K562 (cell line): Measurements from ENCODE around the gene SMS.

Experiments used
- BRF1 ChIP-seq: IDR thresholded peaks from 3 replicates; pipeline ENCODE4 v1.6.1; 2011; ENCODE audit warnings: borderline replicate concordance, mild to moderate bottlenecking; ENCODE audit not compliant: insufficient read length; ENCODE audit errors: extremely low read depth
- EGR1 ChIP-seq: fragments of 450-650 bp; conservative IDR thresholded peaks from 2 replicates; pipeline ENCODE4 v1.6.1; 2017; ENCODE audit warnings: mild to moderate bottlenecking
- EP300 ChIP-seq: IDR thresholded peaks from 2 replicates; pipeline ENCODE4 v1.6.1; 2012; ENCODE audit warnings: low read length, improper control_type of control experiment
- EZH2 ChIP-seq: IDR thresholded peaks from 2 replicates; pipeline ENCODE4 v1.6.1; 2012; ENCODE audit warnings: low read depth, mild to moderate bottlenecking, inconsistent platforms, low read length, borderline replicate concordance
- HDAC2 ChIP-seq: fragments of 450-650 bp; IDR thresholded peaks from 2 replicates; pipeline ENCODE4 v1.6.1; 2016; ENCODE audit warnings: mild to moderate bottlenecking
- KLF10 ChIP-seq: fragments of 250-450 bp; sonication (Bioruptor Pico); IDR thresholded peaks from 2 replicates; pipeline ENCODE4 v1.6.1; 2021; ENCODE audit warnings: matching md5 sums
- MYC ChIP-seq, 2 experiments: fragments of 250-450 bp in 1 of 2; sonication (Bioruptor Pico) in 1 of 2; IDR thresholded peaks; 2 replicates each; pipeline versions ENCODE4 v1.5.1 to v1.6.1; 2012 to 2021; ENCODE audit warnings: low read depth in 2 of 2, borderline replicate concordance in 1 of 2, improper control_type of control experiment in 1 of 2, low read length in 1 of 2, mild to moderate bottlenecking in 1 of 2, moderate library complexity in 1 of 2
- NFRKB ChIP-seq: fragments of 450-650 bp; IDR thresholded peaks from 2 replicates; pipeline ENCODE4 v1.6.1; 2016; ENCODE audit warnings: low read depth
- SMARCA5 ChIP-seq: fragments of 450-650 bp; IDR thresholded peaks from 2 replicates; pipeline ENCODE4 v1.6.1; 2016
- TF ChIP-seq, protein P1 (sequence below): conservative IDR thresholded peaks from 2 replicates; pipeline ENCODE4 v1.6.1; 2011; ENCODE audit warnings: low read depth, mild to moderate bottlenecking, low read length; ENCODE audit not compliant: control insufficient read depth
- TF ChIP-seq, protein P2 (sequence below): sonication (generic); formaldehyde crosslinking; IDR thresholded peaks from 2 replicates; pipeline ENCODE4 v1.8.0; 2022; ENCODE audit warnings: mild to moderate bottlenecking, missing genetic modification reagents, borderline replicate concordance

- TF ChIP-seq EP300 (no peak), MYC (IDR thresholded peaks at IDR 0.05; ENCODE audit: low read depth, low read length) (no peak), MYC (CRISPR knock-in tag; IDR thresholded peaks at IDR 0.05; ENCODE audit: borderline replicate concordance, low read depth) (no peak), NFRKB (no peak), SMARCA5 (no peak), EZH2 (no peak), BRF1 (no peak), KLF10 (CRISPR knock-in tag) (no peak), EGR1 (no peak), HDAC2 (no peak)
- TF ChIP-seq, protein P1, sequence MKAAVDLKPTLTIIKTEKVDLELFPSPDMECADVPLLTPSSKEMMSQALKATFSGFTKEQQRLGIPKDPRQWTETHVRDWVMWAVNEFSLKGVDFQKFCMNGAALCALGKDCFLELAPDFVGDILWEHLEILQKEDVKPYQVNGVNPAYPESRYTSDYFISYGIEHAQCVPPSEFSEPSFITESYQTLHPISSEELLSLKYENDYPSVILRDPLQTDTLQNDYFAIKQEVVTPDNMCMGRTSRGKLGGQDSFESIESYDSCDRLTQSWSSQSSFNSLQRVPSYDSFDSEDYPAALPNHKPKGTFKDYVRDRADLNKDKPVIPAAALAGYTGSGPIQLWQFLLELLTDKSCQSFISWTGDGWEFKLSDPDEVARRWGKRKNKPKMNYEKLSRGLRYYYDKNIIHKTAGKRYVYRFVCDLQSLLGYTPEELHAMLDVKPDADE, result no peak
- TF ChIP-seq, protein P2, sequence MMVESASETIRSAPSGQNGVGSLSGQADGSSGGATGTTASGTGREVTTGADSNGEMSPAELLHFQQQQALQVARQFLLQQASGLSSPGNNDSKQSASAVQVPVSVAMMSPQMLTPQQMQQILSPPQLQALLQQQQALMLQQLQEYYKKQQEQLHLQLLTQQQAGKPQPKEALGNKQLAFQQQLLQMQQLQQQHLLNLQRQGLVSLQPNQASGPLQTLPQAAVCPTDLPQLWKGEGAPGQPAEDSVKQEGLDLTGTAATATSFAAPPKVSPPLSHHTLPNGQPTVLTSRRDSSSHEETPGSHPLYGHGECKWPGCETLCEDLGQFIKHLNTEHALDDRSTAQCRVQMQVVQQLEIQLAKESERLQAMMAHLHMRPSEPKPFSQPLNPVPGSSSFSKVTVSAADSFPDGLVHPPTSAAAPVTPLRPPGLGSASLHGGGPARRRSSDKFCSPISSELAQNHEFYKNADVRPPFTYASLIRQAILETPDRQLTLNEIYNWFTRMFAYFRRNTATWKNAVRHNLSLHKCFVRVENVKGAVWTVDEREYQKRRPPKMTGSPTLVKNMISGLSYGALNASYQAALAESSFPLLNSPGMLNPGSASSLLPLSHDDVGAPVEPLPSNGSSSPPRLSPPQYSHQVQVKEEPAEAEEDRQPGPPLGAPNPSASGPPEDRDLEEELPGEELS (CRISPR knock-in tag), result no peak
These were observed 29.0 kb upstream of the SMS start for GRCh38 chrX:21911481-21911880.
